ENCODE data around the gene DEFB132.

GRCh38 chr20:276620-277495, 19.3 kb downstream of the DEFB132 start:
- no peak for TF ChIP-seq POLR2A (IDR thresholded peaks at IDR 0.05)
- no peak for TF ChIP-seq CTCF (IDR thresholded peaks at IDR 0.05)

All from uterus (tissue), 2 donors.